Measurements from ENCODE around the gene FBP2. TPM values are rescaled to one million over a fixed set of nuclear protein-coding genes. Genes with fewer than 3 reads are reported as not detected.

The FBP2 gene
- polyA plus RNA-seq, 1 of the 3 experiments (the other 2 are of a cell fraction): not detected

- H3K27ac ChIP-seq (ENCODE audit: low read depth in 2 of 2, low read length in 1 of 2): peak overlapping the region in 1 of 2 experiments; percentile 26; a peak in 1 of 4 replicates
- 76% methylated on average over 24 of the region's 24 CpGs for WGBS (ENCODE audit: low lambda C conversion rate)
- H3K9me3 ChIP-seq: no peaks in the 10 kb centered on the region
- no peak overlapping the region for H3K4me3 ChIP-seq (ENCODE audit: low read depth in 2 of 2, low read length in 1 of 2)
- no peak overlapping the region for H2AFZ ChIP-seq (ENCODE audit: low read depth)
- TF ChIP-seq MAX (IDR thresholded peaks at IDR 0.05; ENCODE audit: low read depth) (no peak), REST (IDR thresholded peaks at IDR 0.05; ENCODE audit: low read depth, low read length) (no peak), CHD2 (IDR thresholded peaks at IDR 0.05; ENCODE audit: low read length, partially characterized antibody) (no peak), TCF12 (IDR thresholded peaks at IDR 0.05) (no peak), ELF1 (IDR thresholded peaks at IDR 0.05) (no peak), CTCF (IDR thresholded peaks at IDR 0.05) (no peak), USF1 (IDR thresholded peaks at IDR 0.05; ENCODE audit: borderline replicate concordance, low read depth) (no peak), FOXM1 (IDR thresholded peaks at IDR 0.05; ENCODE audit: low read depth) (no peak), ZBTB33 (IDR thresholded peaks at IDR 0.05; ENCODE audit: borderline replicate concordance, low read depth) (no peak), RFX5 (IDR thresholded peaks at IDR 0.05; ENCODE audit: low read length) (no peak), FOXJ3 (CRISPR knock-in tag; IDR thresholded peaks at IDR 0.05) (no peak), GABPA (IDR thresholded peaks at IDR 0.05; ENCODE audit: low read depth) (no peak), MEF2A (IDR thresholded peaks at IDR 0.05; ENCODE audit: borderline replicate concordance, low read depth) (no peak), RCOR1 (IDR thresholded peaks at IDR 0.05; ENCODE audit: low read length) (no peak)
- no peaks in the 10 kb centered on the region for H3K9me2 ChIP-seq
- peaks cover 0 to 56% of the 10 kb centered on the region in 2 experiments; a peak in 2 of 4 replicates for H3K4me1 ChIP-seq (ENCODE audit: control insufficient read depth in 1 of 2, insufficient read depth in 2 of 2, low read depth in 1 of 2, low read length in 1 of 2)
- H3K27me3 ChIP-seq (ENCODE audit: insufficient read depth): peaks cover 4% of the 10 kb centered on the region; the same call in 1 of the 2 replicates
- no peaks in the 10 kb centered on the region for H3K36me3 ChIP-seq (replicated peaks in 1 of 2; ENCODE audit: control insufficient read depth in 1 of 2, insufficient read depth in 2 of 2, low read length in 1 of 2)
- DNase-seq: no peak
- POLR2A ChIA-PET: no interaction called here
- H3K4me2 ChIP-seq: no peak overlapping the region
- H4K20me1 ChIP-seq (ENCODE audit: insufficient read depth): no peaks in the 10 kb centered on the region
- no peak overlapping the region for H3K9ac ChIP-seq
- H3K79me2 ChIP-seq (ENCODE audit: insufficient read depth): no peaks in the 10 kb centered on the region
- CTCF ChIA-PET: interaction anchor here (2.6 kb wide), 1 partner anchor 75 kb away, joined by 8 read pairs; no protein-coding TSS in a partner anchor
- H3F3A ChIP-seq (replicated peaks; ENCODE audit: insufficient read depth): no peaks in the 10 kb centered on the region
Measured at GRCh38 chr9:94606646-94607422, 13.2 kb upstream of the FBP2 start.
